ENCODE measurements around the gene CALD1.

DNA sequence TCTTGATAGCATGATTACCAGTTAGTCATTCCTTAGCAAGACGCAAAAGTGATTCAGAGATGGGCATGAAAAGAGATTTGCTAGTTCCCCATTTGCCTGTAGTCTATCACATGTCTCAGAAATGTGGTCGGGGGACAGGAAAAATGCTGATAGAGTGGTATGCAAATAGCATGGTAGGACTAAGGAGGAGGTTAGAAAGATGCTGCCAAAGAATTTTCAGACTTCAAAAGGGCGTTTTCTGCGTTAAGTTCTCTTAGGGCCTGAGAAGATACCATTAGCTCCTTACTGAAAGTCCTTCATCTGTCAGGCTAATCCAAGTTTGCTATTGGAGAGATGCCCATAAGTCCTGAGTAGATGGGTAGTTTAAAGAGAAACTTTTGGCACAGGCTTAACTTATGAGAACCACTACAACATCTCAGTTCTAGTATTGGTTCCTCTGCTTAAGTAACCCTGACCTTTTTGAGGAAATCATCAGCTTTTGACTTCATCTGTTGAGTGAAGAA, 2.7 kb downstream of the CALD1 start:
- TF ChIP-seq EZH2 (IDR thresholded peaks at IDR 0.05; ENCODE audit: borderline replicate concordance, insufficient read depth, low read length, poor library complexity, severe bottlenecking) (no peak), EP300 (conservative IDR thresholded peaks at IDR 0.05; ENCODE audit: poor library complexity, severe bottlenecking) (no peak)
- TF ChIP-seq, protein P1, sequence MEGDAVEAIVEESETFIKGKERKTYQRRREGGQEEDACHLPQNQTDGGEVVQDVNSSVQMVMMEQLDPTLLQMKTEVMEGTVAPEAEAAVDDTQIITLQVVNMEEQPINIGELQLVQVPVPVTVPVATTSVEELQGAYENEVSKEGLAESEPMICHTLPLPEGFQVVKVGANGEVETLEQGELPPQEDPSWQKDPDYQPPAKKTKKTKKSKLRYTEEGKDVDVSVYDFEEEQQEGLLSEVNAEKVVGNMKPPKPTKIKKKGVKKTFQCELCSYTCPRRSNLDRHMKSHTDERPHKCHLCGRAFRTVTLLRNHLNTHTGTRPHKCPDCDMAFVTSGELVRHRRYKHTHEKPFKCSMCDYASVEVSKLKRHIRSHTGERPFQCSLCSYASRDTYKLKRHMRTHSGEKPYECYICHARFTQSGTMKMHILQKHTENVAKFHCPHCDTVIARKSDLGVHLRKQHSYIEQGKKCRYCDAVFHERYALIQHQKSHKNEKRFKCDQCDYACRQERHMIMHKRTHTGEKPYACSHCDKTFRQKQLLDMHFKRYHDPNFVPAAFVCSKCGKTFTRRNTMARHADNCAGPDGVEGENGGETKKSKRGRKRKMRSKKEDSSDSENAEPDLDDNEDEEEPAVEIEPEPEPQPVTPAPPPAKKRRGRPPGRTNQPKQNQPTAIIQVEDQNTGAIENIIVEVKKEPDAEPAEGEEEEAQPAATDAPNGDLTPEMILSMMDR (IDR thresholded peaks at IDR 0.05; ENCODE audit: poor library complexity, severe bottlenecking): no peak
